CD4-positive, alpha-beta T cell treated with Interleukin-21 for 1 hour (primary cell): Measurements from ENCODE around the gene HEBP1.

ENCODE experiments used
- DNase-seq: peaks from one replicate; pipeline ENCODE4 v3.0.0-alpha.2; 2020

The HEBP1 gene

DNA sequence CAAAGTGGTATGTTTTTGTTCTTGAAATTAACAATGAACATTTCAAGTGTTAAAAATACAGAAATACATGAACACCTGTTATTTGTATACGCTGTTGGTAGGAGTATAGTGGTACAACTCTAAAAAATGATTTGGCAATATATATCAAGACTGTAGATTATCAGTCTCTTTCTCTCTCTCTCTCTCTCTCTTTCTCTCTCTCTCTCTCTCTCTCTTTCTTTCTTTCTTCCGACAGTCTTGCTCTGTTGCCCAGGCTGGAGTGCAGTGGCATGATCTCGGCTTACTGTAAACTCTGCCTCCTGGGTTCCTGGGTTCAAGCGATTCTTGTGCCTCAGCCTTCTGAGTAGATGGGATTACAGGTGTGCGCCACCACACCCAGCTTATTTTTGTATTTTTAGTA lies 12.6 kb downstream of the HEBP1 start:
- DNase-seq = no peak

DNA sequence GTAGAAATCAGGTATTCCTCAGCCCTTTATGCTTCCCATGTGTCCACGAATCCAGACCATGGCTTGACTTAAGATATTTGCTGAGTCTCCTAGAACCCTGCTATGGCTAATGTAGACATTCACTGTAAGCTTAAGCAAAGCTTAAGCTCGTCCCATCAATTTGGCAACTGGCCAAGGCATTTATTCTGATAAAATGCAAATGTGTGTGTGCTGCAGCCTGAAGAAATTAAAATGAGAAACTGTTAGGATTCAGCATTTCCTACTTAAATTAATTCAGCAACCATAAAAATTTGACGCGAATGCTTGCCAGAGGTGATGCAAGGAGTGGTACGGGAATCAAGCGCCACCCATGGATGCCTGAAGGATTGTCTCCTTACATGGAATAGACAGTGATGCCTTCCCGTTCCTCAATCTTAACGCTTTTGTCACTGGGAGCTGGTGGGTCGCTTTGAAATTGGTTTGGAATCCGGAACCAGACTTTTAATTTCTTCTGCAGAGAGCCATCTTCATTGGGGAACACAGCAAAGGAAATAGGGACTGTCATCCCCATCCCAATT lies 13.2 kb downstream of the HEBP1 start:
- no peak for DNase-seq

- DNase-seq = no peak
Measured at GRCh38 chr12:12985817-12986408, 14.2 kb downstream of the HEBP1 start.

DNA sequence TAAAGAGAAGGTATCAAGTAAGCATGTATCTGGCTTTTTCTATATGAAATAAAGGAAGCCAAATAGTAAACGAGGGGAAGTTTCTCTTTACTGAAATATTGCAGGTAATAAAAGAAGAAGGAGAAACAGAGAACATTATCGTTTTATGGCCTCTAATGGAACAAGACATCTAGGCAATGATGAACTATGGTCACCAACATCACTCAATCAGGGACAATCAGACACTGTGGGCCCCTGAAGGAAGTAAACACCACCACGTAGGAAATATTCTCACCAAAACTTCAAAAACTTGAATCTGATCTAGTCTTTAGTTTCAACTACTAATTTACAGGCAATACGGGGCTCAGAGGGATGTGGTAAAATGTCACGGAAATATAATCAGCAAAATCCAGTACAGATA lies 15.9 kb downstream of the HEBP1 start:
- no peak for DNase-seq

GRCh38 chr12:12983420-12984035 lies 16.5 kb downstream of the HEBP1 start:
- peak; percentile 25 for DNase-seq

DNA sequence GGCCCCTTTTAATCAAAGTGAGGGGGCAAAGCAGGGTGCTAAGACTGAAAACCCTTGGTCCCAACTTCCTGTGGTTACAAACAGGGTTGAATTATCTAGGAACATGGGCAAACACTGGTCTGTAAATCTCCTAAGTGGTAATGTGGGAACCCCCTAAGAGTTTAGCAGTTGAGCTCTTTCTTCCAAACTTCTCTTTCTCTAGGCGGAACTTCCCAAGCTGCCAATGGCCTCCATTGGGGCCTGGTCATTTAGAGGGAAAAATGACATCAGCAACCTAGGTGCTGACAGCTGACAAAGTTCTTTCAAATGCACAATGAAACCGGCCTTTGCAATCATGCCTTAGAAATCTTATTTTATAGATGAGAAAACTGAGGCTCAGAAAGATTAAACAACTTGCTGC lies 17.7 kb downstream of the HEBP1 start:
- DNase-seq = no peak

GRCh38 chr12:12979731-12980259 lies 20.3 kb downstream of the HEBP1 start:
- no peak for DNase-seq

DNA sequence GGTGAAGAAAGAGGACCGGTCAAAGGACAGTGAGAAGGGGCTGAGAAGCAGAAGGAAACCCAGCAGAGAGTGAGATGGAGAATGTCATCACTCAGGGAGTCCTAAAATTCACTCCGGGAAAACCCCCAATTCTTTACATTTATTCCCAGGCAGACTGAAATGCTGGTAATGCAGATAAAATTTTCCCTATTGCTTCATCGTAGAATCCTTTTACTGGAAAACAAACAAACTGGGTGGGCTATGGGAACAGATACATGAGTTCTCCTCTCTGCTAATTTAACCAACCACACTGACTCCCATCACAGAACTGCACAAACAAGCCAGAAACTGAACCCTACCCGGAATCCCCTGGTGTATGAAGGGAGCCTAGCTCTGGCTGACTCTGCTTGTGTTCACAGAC lies 20.9 kb downstream of the HEBP1 start:
- no peak for DNase-seq

- DNase-seq = no peak
Measured at GRCh38 chr12:12977231-12977630, 22.8 kb downstream of the HEBP1 start.

- DNase-seq = no peak
Measured at GRCh38 chr12:12976366-12976765, 23.7 kb downstream of the HEBP1 start.

DNA sequence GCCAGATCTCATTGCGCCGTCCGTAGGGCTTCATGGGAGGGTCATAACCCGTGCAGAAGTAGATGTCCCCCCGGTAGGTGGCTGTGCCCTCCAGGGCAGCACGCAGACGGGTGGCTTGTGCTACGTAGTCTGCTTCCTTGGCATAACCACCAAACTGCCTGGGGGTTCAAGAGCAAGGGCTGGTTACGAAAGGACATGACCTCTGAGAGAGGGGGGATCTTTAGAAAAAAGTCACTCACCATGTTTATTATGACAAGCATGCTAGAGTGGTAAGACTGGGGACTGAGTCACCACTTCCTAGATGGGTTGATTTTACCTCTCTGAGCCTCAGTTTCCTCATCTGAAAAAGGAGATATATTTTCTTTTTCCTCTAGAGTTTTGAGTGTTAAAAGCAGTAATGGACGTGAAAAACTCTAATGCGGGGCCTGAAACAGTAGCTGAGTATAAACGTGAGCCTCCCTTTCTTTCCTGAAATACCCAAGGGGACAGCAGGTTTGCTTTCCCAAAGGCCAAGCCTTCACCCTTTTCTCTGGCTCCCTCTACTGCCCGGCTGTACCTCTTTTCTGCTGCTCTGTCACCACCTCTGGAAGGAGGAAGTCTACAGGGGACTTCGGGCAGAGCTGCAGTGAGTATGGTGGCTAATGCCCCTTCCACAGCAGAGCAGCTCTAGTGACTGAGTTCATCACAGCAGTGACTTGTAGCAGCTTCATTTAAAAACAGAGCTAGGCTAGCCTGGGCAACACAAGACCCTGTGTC lies 24.6 kb downstream of the HEBP1 start:
- no peak for DNase-seq

- no peak for DNase-seq
Measured at GRCh38 chr12:12974211-12974610, 25.9 kb downstream of the HEBP1 start.

DNA sequence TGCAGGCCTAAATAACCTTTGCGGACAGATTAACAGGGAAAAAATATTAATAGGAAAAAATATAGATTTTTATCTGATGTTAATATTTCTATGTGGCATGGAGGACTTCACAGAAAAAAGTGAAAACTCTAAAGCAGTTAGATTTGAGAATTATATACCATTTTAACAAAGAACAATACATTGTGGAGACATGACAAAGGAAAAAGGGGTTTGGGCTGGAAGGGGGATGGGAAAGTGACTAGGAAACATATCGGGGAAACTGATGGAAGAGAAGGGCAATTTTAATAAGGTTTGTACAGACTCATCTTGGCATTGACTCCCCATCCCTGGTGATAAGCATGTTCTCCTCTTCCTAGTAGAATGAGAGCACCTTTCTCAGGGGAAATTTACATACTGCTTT lies 27.0 kb downstream of the HEBP1 start:
- no peak for DNase-seq

GRCh38 chr12:12965836-12966235 lies 34.2 kb downstream of the HEBP1 start:
- DNase-seq = no peak

GRCh38 chr12:12964255-12964654 lies 35.8 kb downstream of the HEBP1 start:
- DNase-seq = no peak

DNA sequence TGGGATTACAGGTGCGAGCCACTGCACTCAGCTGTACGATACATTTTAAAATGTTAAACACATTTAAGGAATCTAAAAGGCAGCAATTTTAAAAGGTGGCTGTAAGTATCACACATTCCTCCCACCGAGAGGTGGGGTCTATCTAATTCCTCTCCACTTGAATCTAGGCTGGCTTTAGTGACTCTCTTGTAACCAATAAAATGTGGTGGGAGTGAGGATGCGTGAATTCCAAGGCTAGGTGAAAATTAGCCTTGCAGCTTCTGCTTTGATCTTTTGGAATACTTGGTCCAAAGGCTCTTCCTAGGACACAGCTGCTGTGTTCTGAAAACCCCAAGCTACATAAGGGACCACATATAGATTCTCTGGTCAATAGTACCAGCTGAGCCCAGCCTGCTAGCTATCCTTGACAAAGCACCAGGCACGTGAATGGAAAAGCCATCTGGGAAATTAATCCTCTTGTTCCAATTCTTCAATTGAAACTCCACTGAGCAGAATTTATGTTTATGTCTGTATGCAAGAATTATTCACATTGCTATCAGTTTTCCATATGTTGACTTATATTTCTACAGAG lies 39.3 kb downstream of the HEBP1 start:
- no peak for DNase-seq

- no peak for DNase-seq
Measured at GRCh38 chr12:12958886-12959285, 41.2 kb downstream of the HEBP1 start.

- DNase-seq = no peak
Measured at GRCh38 chr12:12954878-12955625, 45.0 kb downstream of the HEBP1 start.

- no peak for DNase-seq
Measured at GRCh38 chr12:12954356-12954755, 45.7 kb downstream of the HEBP1 start.

DNA sequence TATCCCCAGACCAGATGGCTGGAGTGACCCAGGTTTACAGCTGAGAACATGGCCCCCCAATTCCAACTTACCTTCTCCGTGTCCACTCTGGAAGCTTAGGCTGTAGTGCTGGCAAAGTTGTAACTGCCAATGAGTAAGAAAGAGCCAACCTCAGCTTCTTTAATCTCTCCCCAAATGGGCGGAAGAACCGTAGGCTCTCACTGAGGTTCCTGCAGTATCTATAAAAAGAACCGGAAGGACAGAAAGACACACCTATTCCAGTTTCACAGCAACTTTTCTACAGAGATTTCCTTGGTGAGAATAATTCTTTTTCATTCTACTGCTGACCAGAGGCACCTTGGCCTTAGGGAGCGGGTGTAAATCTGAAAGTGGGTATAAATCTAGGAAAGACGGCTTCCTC lies 48.0 kb downstream of the HEBP1 start, which contains the start of gene GPRC5D:
TSS of gene GPRC5D (minus strand) at position 135 of the 400 bp plus-strand sequence. CDS start 1,786 bp downstream, outside the sequence.
- DNase-seq = no peak

DNA sequence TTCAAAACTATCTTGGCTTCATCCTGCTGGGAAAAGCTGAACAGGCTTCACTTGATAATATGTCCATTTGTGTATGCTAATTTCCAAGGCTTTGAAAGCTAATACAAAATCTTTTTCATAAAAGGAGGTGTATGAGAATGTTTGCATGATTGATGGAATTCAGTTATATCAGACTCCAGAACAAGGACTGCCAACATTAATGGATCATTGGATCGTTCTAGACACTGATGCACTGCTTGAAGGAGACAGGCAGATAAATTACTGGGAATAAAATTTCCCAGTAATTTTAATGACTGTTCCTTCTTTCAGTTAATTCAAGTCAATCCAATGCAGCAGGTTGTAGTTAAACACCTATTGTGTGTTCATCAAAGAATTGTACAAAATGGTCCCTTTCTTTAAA lies 48.6 kb downstream of the HEBP1 start:
- no peak for DNase-seq

GRCh38 chr12:12947902-12948301 lies 52.2 kb downstream of the HEBP1 start:
- DNase-seq = no peak
